Fibroblast of upper back skin (primary cell): ENCODE results near the gene LDLRAP1.

Source experiments
- DNase-seq: peaks from one replicate; pipeline ENCODE4 v3.0.0-alpha.2; 2013

LDLRAP1 gene

DNA sequence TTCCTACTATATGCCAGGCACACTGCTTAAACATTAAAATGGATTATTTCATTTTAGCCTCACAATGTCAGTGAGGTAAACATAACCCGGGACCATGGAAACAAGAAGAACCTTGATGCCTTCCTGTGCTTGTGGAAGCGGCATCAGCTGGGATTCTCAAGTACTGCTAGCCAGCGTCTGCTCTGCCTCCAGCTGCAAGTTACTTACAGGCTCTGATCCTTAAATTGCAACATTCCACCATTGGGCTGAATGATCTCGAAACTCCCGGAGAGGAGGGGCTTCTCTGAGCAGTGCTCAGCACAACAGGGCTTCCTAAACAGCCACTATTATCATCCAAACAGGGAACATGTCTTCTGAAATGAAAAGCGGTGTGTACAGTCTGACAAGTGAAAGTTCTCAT, 66.5 kb downstream of the LDLRAP1 start:
- peak; percentile 17 for DNase-seq

DNA sequence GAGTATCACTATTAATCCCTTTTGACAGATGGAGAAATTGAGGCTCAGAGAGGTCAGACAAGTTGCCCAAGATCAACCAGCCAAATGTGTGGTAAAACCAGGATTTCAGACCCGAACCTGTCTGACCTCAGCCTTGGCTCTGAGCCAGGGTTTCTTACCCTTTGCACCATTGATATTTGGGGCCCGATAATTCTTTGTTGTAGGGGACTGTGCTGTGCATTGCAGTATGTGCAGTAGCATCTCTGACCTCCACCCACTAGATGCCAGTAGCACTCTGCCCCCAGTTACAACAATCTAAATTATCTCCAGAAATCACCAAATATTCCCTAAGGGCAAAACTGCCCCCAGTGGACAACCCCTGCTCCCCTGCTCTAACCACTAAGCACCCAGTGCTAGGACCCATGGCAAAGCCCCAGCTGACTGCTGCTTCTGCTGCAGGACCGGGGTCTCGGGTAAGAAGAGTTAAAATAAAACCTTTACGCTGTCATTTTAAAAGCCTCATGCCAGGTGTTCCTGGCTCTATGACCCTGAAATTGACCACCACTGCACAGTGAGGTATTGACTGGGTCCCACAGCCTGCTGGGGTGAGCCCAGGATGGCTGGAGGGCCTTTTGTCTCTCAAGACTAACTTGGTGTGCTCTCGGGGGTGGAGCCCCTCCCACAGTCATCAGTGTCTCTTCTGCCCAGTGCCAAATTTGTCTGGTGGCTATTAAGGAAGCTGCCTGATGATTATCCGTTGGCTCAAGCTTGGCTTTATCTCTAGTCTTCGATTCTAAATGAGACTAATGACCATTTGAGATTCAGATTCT, 67.6 kb downstream of the LDLRAP1 start:
- peak; percentile 32 for DNase-seq

DNA sequence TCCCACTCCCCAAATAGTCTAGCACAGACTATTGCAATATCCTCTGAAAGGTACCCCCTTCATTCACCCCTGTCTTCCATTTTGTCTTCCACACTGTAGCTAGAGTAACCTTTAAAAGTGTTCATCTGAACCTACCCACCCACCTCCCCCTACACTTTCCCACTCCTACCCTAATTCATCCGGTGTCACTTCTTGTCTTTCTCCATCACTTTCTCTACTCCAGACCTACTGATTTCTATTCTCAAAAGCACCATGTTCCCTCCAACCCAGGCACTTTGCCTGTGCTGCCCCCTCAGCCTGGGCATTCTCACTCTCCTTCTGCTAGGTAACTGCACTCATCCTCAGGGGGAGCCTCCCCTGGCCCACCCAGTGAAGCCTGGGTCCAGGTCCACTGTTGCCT, 68.4 kb downstream of the LDLRAP1 start:
- no peak for DNase-seq

DNA sequence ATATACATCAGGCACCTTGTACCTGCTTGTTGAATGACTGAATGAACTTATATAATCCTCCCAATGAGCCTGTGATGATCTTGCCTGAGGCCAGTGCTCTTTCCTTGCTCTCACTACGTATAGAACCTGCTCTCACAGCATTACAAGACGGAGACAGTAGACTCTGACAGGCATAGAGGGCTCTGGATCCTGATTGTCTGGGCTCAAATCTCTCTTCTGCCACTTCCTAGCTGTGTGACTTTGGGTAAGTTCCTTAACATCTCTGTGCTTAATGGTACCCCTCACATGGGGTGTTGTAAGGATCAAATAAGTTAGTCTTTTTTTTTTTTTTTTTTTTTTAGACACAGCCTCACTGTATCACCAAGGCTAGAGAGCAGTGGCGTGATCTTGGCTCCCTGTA, 69.0 kb downstream of the LDLRAP1 start:
- no peak for DNase-seq

DNA sequence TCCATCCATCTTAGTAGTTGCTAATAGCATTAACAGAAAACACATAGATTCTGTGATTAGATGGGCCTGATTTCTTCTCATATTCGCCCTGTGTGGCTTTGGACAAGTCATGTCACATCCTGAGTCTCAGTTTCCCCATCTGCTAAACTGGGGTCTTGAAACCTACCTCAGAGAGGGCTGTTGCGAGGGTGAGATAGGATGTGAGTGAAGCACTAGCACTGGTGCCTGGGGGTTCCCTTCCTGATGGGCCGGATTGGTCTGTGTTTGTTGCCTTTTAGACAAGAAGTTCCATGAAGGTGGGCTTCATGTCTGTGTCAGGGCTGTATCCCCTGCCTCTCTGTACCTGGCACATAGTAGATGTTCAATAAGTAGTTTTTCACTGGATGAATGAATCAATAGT, 69.7 kb downstream of the LDLRAP1 start:
- no peak for DNase-seq

DNA sequence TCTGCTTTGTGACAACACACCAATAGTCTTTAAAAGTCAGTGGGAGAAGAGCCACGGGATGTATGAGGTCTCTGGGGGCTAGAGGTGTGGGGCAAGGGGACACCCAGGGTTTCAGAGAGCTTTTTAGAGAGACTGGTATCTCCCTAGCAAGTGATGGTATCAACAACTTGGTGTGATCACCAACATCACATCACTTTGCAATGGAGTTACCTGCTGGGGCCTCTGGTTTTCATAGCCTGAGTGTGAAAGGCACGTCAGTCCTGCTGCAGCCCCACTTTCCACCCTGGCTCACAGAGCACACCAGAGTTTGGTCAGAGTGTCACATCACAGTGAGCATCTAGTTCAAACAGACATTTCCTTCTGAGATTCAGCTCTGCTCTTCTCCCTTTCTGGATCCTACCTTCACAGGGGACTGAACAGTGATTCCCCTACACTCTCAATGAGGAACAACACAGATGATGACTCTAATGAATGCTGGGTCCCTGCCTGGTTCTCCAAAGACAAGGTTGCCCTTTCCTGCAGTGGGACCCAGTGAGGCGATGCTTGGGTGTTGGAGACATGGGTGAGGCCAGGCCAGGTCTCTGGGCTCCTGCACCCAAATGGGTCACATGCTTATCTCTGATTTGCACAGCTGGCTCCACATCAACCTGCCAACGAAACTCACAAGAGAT, 71.2 kb downstream of the LDLRAP1 start:
- no peak for DNase-seq

DNA sequence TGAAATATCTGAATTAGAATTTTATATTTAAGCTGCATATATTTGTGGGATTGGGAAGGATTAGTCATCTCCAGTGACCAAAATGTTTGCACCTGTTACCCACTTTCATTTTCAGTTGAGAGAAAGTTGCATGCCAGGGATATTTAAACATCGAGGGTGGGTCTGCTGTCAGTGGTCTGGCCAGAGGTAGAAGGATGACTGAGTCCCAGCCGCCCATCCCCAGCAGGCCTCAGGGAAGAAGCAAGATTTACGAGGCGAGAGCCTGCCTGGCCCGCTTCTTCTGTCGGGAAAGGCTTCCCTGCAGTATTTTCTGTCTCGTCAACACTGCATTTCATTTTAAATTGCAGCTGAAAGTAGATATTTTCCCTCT, 71.8 kb downstream of the LDLRAP1 start:
- DNase-seq, result peak; percentile 25

DNA sequence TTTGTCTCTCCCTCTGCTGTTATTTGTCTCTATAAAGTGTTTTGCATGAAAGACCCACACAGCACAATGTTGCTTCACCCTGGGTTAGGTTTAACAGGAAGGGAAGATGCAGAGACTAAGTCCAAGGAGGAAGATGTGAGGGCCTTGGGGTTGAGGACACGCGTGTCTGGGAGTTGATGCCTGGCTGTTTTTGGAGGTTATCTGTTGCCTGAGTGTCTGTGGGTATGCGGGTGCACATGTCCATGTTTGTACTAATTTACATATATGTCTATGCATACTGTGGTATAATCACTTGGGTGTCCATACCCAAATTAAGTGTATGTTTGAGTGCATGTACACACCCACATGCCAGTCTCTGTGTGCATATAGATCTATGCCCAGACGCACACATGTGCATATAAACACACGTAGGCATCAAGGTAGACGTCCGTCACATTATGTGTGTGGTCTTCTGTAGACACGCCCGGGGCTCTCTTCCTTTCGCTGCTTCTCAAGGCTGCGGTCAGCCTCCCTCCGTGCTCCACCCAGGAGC, 72.2 kb downstream of the LDLRAP1 start:
- DNase-seq, result no peak

DNA sequence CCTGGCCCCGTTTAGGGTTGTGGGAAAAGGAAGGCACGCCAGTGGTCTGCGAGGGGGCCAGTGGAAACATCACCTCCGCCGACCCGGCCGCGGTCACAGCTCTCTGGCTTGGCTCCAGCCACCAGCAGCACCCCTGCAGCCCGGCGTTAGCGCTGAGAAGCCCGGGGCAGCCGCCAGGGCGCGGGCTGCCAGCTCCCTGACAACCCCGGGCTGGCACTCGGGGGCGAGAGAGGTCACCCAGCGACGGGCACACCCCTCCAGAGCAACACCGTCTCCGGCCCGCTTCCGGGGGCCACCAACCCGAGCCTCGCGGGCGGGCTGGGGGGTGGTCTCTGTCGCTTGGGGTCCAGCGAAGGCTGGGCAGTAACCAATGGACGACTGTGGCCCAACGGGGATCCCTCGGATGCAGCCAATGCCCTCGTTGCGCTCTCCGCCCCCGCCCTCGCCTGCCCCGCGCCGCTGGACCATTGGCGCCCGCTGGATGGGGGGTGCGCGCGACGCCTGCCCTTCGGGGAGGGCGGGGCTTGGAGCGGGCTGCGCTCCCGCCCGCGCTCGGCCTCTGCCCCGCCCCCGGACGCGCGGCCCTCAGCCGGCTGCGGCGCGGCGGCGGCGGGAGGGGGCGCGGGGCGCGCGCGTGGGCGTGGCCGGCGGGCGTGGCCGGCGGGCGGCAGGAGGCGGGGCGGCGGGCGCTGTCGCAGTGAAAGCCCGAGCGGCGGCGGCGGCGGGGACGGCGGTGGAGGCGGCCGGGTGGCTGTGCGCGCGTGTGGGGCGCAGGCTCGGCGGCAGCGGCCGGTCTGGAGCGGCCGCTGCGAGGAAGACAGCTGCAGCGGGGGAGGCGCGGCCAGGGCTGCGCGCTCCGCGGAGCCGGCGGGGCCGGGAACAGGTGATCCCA, 72.9 kb downstream of the LDLRAP1 start, which contains the start of gene MAN1C1:
MAN1C1 (plus strand) TSS at position 697 of the 892 bp plus-strand sequence. CDS start 1,007 bp downstream, outside the sequence.
- DNase-seq, result peak; percentile 66

DNA sequence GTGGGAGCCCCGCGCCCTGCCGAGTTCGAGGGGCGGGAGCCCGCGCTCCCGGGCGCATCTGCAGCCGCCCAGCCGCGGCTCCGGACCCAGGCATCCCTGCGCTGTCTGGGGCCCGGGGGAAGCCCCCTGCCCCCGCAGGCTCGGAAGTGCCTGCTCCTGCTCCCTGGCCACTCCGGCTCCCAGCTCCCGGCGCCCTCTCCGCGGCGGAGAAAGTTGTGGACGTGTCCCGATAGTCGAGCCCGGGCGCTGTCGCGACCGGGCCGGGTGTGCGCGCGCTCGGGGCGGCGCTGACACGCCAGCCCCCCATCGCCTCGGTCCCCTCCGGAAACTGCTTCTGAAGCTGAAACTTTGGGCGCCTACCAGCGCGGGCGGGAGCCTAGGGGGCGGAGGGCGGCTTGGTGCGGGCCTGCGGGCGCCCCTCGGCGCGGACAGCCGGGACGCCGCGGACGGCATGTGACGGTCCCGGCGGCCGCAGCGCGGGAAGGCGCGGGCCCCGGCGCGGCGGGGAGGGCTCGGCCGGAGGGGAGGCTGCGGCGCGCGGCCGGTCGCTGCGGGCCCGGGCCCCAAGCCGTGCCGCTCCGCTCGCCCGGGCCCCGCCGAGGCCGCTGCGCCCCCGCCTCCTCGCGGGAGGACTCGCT, 73.7 kb downstream of the LDLRAP1 start:
- no peak for DNase-seq

DNA sequence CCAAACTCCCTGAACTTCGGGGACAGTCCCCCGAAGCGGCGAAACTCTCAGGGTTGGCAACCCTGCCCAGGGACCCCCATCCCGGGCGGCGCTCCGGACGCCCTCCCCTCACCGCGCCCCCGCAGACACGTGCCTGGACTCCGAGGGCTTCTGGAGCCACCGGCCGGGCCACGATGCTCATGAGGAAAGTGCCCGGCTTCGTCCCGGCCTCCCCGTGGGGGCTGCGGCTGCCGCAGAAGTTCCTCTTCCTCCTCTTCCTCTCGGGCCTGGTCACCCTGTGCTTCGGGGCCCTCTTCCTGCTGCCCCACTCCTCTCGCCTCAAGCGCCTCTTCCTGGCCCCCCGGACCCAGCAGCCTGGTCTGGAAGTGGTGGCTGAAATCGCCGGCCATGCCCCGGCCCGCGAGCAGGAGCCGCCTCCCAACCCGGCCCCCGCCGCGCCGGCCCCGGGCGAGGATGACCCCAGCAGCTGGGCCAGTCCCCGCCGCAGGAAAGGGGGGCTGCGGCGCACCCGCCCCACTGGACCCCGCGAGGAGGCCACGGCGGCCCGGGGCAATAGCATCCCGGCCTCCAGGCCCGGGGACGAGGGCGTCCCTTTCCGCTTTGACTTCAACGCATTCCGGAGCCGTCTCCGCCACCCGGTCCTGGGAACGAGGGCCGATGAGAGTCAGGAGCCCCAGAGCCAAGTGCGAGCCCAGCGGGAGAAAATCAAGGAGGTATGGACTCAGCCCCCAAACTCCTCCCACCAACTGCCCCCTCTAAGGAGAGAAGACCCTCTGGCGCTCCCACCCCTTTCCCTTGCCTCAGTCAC, 74.4 kb downstream of the LDLRAP1 start:
- DNase-seq, result no peak

DNA sequence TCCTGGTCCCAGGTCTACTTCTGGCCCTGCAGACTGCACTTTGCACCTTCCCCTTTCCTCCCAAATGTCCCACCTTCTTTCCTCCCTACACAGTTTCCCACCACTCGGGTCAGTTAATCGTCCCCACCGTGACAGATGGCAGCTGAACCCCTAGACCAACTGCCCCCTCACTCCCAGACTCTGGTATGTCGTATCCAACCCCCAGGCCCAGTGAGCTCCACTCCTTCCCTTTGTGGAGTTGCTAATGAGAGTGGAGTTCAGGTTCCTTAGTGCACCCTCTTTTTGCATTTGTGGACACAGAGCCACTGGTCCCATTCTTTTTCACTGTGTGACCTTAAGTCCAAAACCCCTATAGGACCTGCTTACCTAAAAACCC, 75.0 kb downstream of the LDLRAP1 start:
- no peak for DNase-seq
